ENCODE measurements around the gene ZNF385C.

DNA sequence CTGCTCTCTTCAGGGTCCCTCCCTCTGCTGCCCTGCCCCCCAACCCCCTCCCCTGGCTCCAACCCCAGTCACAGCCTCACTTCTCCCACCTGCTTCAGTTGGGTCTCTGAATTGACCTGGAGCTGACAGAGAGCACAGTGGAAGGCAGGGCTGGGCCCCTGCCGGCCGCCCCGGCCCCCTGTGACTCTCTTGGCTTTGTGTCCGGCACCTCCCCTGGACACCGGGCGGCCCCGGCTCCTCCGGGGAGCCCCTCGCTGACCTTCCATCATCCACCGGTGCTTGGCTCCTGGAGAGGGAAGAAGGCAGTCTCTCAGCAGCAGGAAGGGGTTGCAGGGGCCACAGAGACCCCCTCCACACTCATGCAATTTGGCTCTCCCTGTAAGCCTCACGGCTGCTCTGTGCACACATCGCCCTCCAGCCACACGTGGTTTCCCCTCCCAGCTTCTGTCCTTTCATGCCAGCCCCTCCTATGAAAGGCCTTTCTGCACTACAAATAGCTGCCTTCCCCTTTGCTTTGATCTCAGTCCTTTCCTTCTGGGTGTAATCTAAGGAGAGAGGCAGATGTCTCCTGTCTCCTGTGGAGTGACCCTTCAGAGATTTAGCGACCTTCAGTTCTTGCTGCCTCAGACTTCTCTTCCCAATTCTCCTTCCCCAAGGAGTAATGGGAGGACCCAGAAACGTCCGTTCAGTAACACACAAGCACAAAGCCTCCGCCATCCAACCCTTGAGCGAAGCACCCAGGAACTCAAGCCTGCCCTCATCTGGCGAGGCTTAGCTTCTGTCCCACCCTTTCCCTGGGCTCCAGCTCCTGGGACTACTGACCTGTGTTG lies 70.1 kb downstream of the ZNF385C start:
- no peak for TF ChIP-seq POLR2AphosphoS5 (IDR thresholded peaks at IDR 0.05)
- no peak for TF ChIP-seq POLR2A (IDR thresholded peaks at IDR 0.05)

All from prostate gland (tissue), 1 donor.